CD14-positive monocyte (primary cell): ENCODE measurements around the gene NQO1. TPM values are rescaled to one million over a fixed set of nuclear protein-coding genes. Genes with fewer than 3 reads are reported as not detected.

ENCODE experiments used
- DNase-seq, 3 donors: peaks; one replicate each; pipeline ENCODE4 v3.0.0-alpha.2; 2011 to 2022
- H2AFZ ChIP-seq: 2 replicates; pipeline ENCODE4 v1.6.0; 2012; ENCODE audit warnings: mild to moderate bottlenecking, low read depth, low read length, inconsistent platforms; ENCODE audit not compliant: insufficient read depth, poor library complexity, severe bottlenecking
- H3K27ac ChIP-seq, 2 donors: 1 replicate in 1 of 2; 2 replicates in 1 of 2; pipeline ENCODE4 v1.5.1; 2012 to 2013; ENCODE audit warnings: low read length in 2 of 2, control low read depth in 1 of 2, inconsistent platforms in 1 of 2, low read depth in 1 of 2, mild to moderate bottlenecking in 1 of 2
- H3K27me3 ChIP-seq, 2 donors: one replicate each; pipeline versions ENCODE4 v1.6.0 to v1.6.1; 2011 to 2013; ENCODE audit warnings: low read length in 2 of 2; ENCODE audit not compliant: control insufficient read depth in 2 of 2, insufficient read depth in 2 of 2
- H3K36me3 ChIP-seq, 2 donors: replicated peaks in 1 of 2; 1 replicate in 1 of 2; 2 replicates in 1 of 2; pipeline versions ENCODE4 v1.5.1 to v1.6.1; 2012 to 2013; ENCODE audit warnings: low read length in 2 of 2, control low read depth in 1 of 2, inconsistent platforms in 1 of 2, mild to moderate bottlenecking in 1 of 2; ENCODE audit not compliant: insufficient read depth in 2 of 2, control insufficient read depth in 1 of 2
- H3K4me1 ChIP-seq, 2 donors: 1 replicate in 1 of 2; 2 replicates in 1 of 2; pipeline versions ENCODE4 v1.5.1 to v1.6.1; 2012 to 2013; ENCODE audit warnings: low read length in 2 of 2, control low read depth in 1 of 2, inconsistent platforms in 1 of 2, mild to moderate bottlenecking in 1 of 2, moderate library complexity in 1 of 2; ENCODE audit not compliant: insufficient read depth in 2 of 2, control insufficient read depth in 1 of 2
- H3K4me2 ChIP-seq: replicated peaks from 2 replicates; pipeline ENCODE3; 2012; ENCODE audit warnings: low read length, moderate library complexity, mild to moderate bottlenecking; ENCODE audit not compliant: poor library complexity, severe bottlenecking; ENCODE audit errors: extremely low read depth
- H3K4me3 ChIP-seq, 3 experiments: fragments of 200-600 bp in 1 of 3; sonication (generic) in 1 of 3; replicated peaks in 1 of 3; 1 replicate in 2 of 3; 2 replicates in 1 of 3; pipeline ENCODE4 v1.5.1; 2011 to 2013; ENCODE audit warnings: low read length in 3 of 3, mild to moderate bottlenecking in 3 of 3, control low read depth in 2 of 3, low read depth in 2 of 3, inconsistent platforms in 1 of 3, moderate library complexity in 1 of 3
- H3K79me2 ChIP-seq: 2 replicates; pipeline ENCODE4 v1.6.0; 2012; ENCODE audit warnings: mild to moderate bottlenecking, control low read depth, inconsistent platforms, low read length, moderate library complexity; ENCODE audit not compliant: insufficient read depth
- H3K9ac ChIP-seq: 2 replicates; pipeline ENCODE4 v1.6.0; 2017; ENCODE audit warnings: low read length, mild to moderate bottlenecking; ENCODE audit not compliant: insufficient read depth, poor library complexity, severe bottlenecking
- H3K9me3 ChIP-seq, 2 donors: replicated peaks in 1 of 2; 1 replicate in 1 of 2; 2 replicates in 1 of 2; pipeline versions ENCODE4 v1.5.1 to v1.6.1; 2012 to 2013; ENCODE audit warnings: low read length in 2 of 2, control low read depth in 1 of 2; ENCODE audit not compliant: control insufficient read depth in 1 of 2, insufficient read depth in 1 of 2
- H4K20me1 ChIP-seq: 2 replicates; pipeline ENCODE4 v1.6.0; 2012; ENCODE audit warnings: mild to moderate bottlenecking, low read length, control low read depth, moderate library complexity; ENCODE audit not compliant: insufficient read depth
- H3K27ac Mint-ChIP-seq, 7 donors: one replicate each; pipeline ENCODE4 v1.8.0; 2020; ENCODE audit warnings: mild to moderate bottlenecking in 7 of 7, mixed read lengths in 7 of 7, moderate library complexity in 6 of 7, inconsistent platforms in 2 of 7
- H3K27me3 Mint-ChIP-seq, 3 donors: one replicate each; pipeline ENCODE4 v1.8.0; 2021 to 2022; ENCODE audit warnings: low read depth in 3 of 3, mild to moderate bottlenecking in 3 of 3, mixed read lengths in 3 of 3, moderate library complexity in 3 of 3, inconsistent platforms in 1 of 3
- H3K36me3 Mint-ChIP-seq, 2 donors: one replicate each; pipeline ENCODE4 v1.8.0; 2020; ENCODE audit warnings: mixed read lengths in 2 of 2, inconsistent platforms in 1 of 2, mild to moderate bottlenecking in 1 of 2
- H3K4me1 Mint-ChIP-seq: one replicate; pipeline ENCODE4 v1.8.0; 2020; ENCODE audit warnings: mild to moderate bottlenecking, mixed read lengths
- H3K4me3 Mint-ChIP-seq, 2 donors: one replicate each; pipeline ENCODE4 v1.8.0; 2020; ENCODE audit warnings: mild to moderate bottlenecking in 2 of 2, mixed read lengths in 2 of 2, moderate library complexity in 1 of 2
- H3K9me3 Mint-ChIP-seq, 7 donors: one replicate each; pipeline ENCODE4 v1.8.0; 2020 to 2022; ENCODE audit warnings: mixed read lengths in 7 of 7, mild to moderate bottlenecking in 6 of 7, moderate library complexity in 6 of 7, inconsistent platforms in 2 of 7
- CTCF ChIP-seq: fragments of 200-600 bp; IDR thresholded peaks from one replicate; pipeline ENCODE4 v1.8.0; 2022; ENCODE audit warnings: antibody characterized with exemption, mild to moderate bottlenecking
- WGBS: methylation state at CpG from one replicate; pipeline ENCODE4 v1.1.5; 2013; ENCODE audit warnings: missing lambda C conversion rate; ENCODE audit not compliant: insufficient coverage; 5-methylcytosine and 5-hydroxymethylcytosine counted together
- intact Hi-C, 2 donors: fragments of 100-400 bp; cut with micrococcal nuclease; formaldehyde crosslinking; loops; one replicate each; pipeline versions ENCODE4 v1.15.0 to v1.15.1; 2023
- polyA plus RNA-seq, 3 donors: library from polyadenylated mRNA; depleted of rRNA in 1 of 3; unstranded in 2 of 3; stranded (reverse) in 1 of 3; fragments of 300-500 nt in 2 of 3; fragments of >200 nt in 1 of 3; fragmentation: Illumina TruSeq in 2 of 3; gene quantifications; 1 replicate in 2 of 3; 2 replicates in 1 of 3; pipeline ENCODE4 v1.2.3, GENCODE V29; 2012 to 2021

NQO1 gene
- polyA plus RNA-seq, 3 donors, result 0.51 to 3.9 (median 3.0) TPM

- DNase-seq, result no peak
- H3K36me3 Mint-ChIP-seq, result no peaks in the 10 kb centered on the region
- Histone ChIP-seq H2AFZ (no peak overlapping the region), H3K9me3 (no peaks in the 10 kb centered on the region), H3K27me3 (no peaks in the 10 kb centered on the region), H3K4me1 (peaks cover 23 to 31% of the 10 kb centered on the region in 2 donors), H4K20me1 (no peaks in the 10 kb centered on the region), H3K27ac (no peak overlapping the region), H3K9ac (no peak overlapping the region), H3K4me3 (no peak overlapping the region), H3K4me2 (no peak overlapping the region), H3K36me3 (no peaks in the 10 kb centered on the region), H3K79me2 (no peaks in the 10 kb centered on the region)
- H3K27ac Mint-ChIP-seq, result no peak overlapping the region
- 100% methylated on average over 3 of the region's 5 CpGs for WGBS
- no peak overlapping the region for H3K4me3 Mint-ChIP-seq
- H3K4me1 Mint-ChIP-seq, result peaks cover 30% of the 10 kb centered on the region
- intact Hi-C loops, result no loop called here
- H3K9me3 Mint-ChIP-seq, result no peaks in the 10 kb centered on the region
- TF ChIP-seq CTCF, result no peak
- peaks cover 1 to 2% (median 1%) of the 10 kb centered on the region in 3 donors for H3K27me3 Mint-ChIP-seq
Measured at GRCh38 chr16:69727916-69728270, 1.5 kb upstream of the NQO1 start.

GRCh38 chr16:69725480-69726312 lies 664 bp downstream of the NQO1 start:
- Mint-ChIP-seq H3K27me3 (peaks cover 1 to 2% (median 1%) of the 10 kb centered on the region in 3 donors), H3K36me3 (no peaks in the 10 kb centered on the region), H3K27ac (peak overlapping the region in 6 of 7 donors; percentile 26 to 95 (median 90)), H3K9me3 (no peaks in the 10 kb centered on the region), H3K4me3 (peak overlapping the region; percentile 91 to 98), H3K4me1 (peaks cover 30% of the 10 kb centered on the region)
- no peaks in the 10 kb centered on the region for H4K20me1 ChIP-seq
- peak overlapping the region; percentile 93 for H2AFZ ChIP-seq
- peak overlapping the region; percentile 50 to 88 (median 62) for H3K4me3 ChIP-seq
- peak overlapping the region; percentile 54 for H3K9ac ChIP-seq
- H3K4me2 ChIP-seq, result peak overlapping the region; percentile 92
- H3K79me2 ChIP-seq, result no peaks in the 10 kb centered on the region
- WGBS, result 86% methylated on average over 23 of the region's 32 CpGs
- peaks cover 23 to 31% of the 10 kb centered on the region in 2 donors for H3K4me1 ChIP-seq
- intact Hi-C loops, result no loop called here
- H3K27me3 ChIP-seq, result no peaks in the 10 kb centered on the region
- DNase-seq, result no peak
- H3K36me3 ChIP-seq, result no peaks in the 10 kb centered on the region
- peak overlapping the region in 1 of 2 donors; percentile 73 for H3K27ac ChIP-seq
- no peaks in the 10 kb centered on the region for H3K9me3 ChIP-seq
- no peak for TF ChIP-seq CTCF
